DOHH2 (cell line): ENCODE data around the gene SAP30.

Source experiments
- CTCF ChIP-seq: fragments of 200-600 bp; sonication (generic); IDR thresholded peaks from one replicate; pipeline ENCODE4 v1.5.1; 2014; ENCODE audit warnings: antibody characterized with exemption, mild to moderate bottlenecking, low read depth, low read length; ENCODE audit not compliant: poor library complexity, severe bottlenecking
- EZH2phosphoT487 ChIP-seq: fragments of 200-600 bp; sonication (generic); IDR thresholded peaks from 2 replicates; pipeline ENCODE4 v1.6.1; 2017; ENCODE audit warnings: borderline replicate concordance, mild to moderate bottlenecking, antibody characterized with exemption, low read length, moderate library complexity, mixed read lengths

GRCh38 chr4:173405840-173406606 is 35.3 kb downstream of the SAP30 start:
- TF ChIP-seq CTCF (no peak), EZH2phosphoT487 (no peak)
